Gastrocnemius medialis (tissue), 4 donors: ENCODE results near the gene EIF2S1. TPM values are rescaled to one million over a fixed set of nuclear protein-coding genes. Genes with fewer than 3 reads are reported as not detected.
"Not testable (repeated sequence)": the region's sequence is repeated elsewhere in the genome, so short reads cannot be mapped to it uniquely, and the experiment has no call there.

Experiments
- ATAC-seq, 2 donors: fragments of 150-250 bp; one replicate each; pipeline ENCODE4 v1.9.1; 2016
- DNase-seq, 2 donors: peaks; one replicate each; pipeline ENCODE4 v3.0.0-alpha.2; 2019
- H3K27ac ChIP-seq, 4 donors: fragments of 200-600 bp; sonication (generic); 1 replicate in 1 of 4; 2 replicates in 3 of 4; pipeline ENCODE4 v1.5.1; 2016 to 2018; ENCODE audit warnings: mild to moderate bottlenecking in 2 of 4, moderate library complexity in 1 of 4
- H3K27me3 ChIP-seq, 3 donors: fragments of 200-600 bp; sonication (generic) in 2 of 3; 1 replicate in 1 of 3; 2 replicates in 2 of 3; pipeline versions ENCODE4 v1.5.1 to v1.6.0; 2016 to 2019; ENCODE audit warnings: mild to moderate bottlenecking in 1 of 3, moderate library complexity in 1 of 3
- H3K36me3 ChIP-seq, 2 donors: fragments of 200-600 bp; sonication (generic) in 1 of 2; one replicate each; pipeline ENCODE4 v1.5.1; 2017 to 2018
- H3K4me1 ChIP-seq, 2 donors: fragments of 200-600 bp; sonication (generic) in 1 of 2; one replicate each; pipeline ENCODE4 v1.5.1; 2016 to 2017; ENCODE audit warnings: mild to moderate bottlenecking in 2 of 2
- H3K4me3 ChIP-seq, 4 donors: fragments of 200-600 bp; sonication (generic) in 3 of 4; 1 replicate in 1 of 4; 2 replicates in 3 of 4; pipeline ENCODE4 v1.5.1; 2016 to 2019; ENCODE audit warnings: mild to moderate bottlenecking in 2 of 4
- H3K9me3 ChIP-seq, 3 donors: fragments of 200-600 bp; sonication (generic) in 2 of 3; 1 replicate in 1 of 3; 2 replicates in 2 of 3; pipeline ENCODE4 v1.5.1; 2016 to 2019
- POLR2A ChIP-seq, 2 donors: fragments of 450-650 bp; IDR thresholded peaks; one replicate each; pipeline ENCODE4 v1.6.1; 2017; ENCODE audit warnings: antibody characterized with exemption in 2 of 2, mild to moderate bottlenecking in 2 of 2, moderate library complexity in 2 of 2
- in situ Hi-C, 4 donors: fragments of 200-750 bp; cut with MboI; loops; one replicate each; pipeline versions ENCODE4 v1.15.0 to v1.8.0; 2017; ENCODE audit warnings: low sequenced_read_pairs in 4 of 4
- intact Hi-C: fragments of 100-400 bp; cut with DNase I; formaldehyde crosslinking; loops from one replicate; pipeline ENCODE4 v1.15.1; 2023; ENCODE audit warnings: low total_unique reads
- total RNA-seq, 4 donors: library from RNA; depleted of rRNA; stranded (reverse); fragments of >200 nt; gene quantifications; one replicate each; pipeline versions ENCODE4 v1.1.0 to v1.2.3, GENCODE V29; 2016
- TF ChIP-seq, protein P1 (sequence below), 5 experiments: fragments of 450-650 bp in 3 of 5; fragments of 200-600 bp in 2 of 5; sonication (generic) in 2 of 5; IDR thresholded peaks in 4 of 5; conservative IDR thresholded peaks in 1 of 5; 1 replicate in 4 of 5; 2 replicates in 1 of 5; pipeline ENCODE4 v1.5.1; 2016 to 2019; ENCODE audit warnings: antibody characterized with exemption in 5 of 5, mild to moderate bottlenecking in 3 of 5, moderate library complexity in 3 of 5

EIF2S1 gene
- total RNA-seq, 4 donors from 2014 or later = 87.7 to 164 (median 129) TPM

DNA sequence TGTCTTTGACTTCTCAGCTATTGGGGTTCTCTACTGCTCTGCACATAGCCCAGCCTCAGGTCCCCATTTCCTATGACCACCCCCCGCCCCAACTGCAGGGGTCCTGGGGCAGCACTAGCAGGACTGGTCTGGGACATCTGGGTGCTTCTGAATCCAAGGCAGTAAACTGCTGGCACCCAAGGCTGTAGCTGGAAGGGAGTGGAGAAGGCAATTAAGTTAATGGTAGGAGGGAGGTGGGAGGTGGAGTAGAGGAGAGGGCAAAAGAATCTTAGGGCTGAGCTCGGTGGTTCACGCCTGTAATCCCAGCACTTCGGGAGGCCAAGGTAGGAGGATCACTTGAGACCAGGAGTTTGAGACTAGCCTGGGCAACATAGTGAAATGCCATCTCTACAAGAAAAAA lies 40.3 kb downstream of the EIF2S1 start:
- Histone ChIP-seq H3K27ac (no peak overlapping the region), H3K4me3 (no peak overlapping the region), H3K36me3 (no peaks in the 10 kb centered on the region), H3K27me3 (no peaks in the 10 kb centered on the region), H3K4me1 (no peaks in the 10 kb centered on the region), H3K9me3 (no peaks in the 10 kb centered on the region)
- DNase-seq (no peak), ATAC-seq (no peak)
- TF ChIP-seq, protein P1, sequence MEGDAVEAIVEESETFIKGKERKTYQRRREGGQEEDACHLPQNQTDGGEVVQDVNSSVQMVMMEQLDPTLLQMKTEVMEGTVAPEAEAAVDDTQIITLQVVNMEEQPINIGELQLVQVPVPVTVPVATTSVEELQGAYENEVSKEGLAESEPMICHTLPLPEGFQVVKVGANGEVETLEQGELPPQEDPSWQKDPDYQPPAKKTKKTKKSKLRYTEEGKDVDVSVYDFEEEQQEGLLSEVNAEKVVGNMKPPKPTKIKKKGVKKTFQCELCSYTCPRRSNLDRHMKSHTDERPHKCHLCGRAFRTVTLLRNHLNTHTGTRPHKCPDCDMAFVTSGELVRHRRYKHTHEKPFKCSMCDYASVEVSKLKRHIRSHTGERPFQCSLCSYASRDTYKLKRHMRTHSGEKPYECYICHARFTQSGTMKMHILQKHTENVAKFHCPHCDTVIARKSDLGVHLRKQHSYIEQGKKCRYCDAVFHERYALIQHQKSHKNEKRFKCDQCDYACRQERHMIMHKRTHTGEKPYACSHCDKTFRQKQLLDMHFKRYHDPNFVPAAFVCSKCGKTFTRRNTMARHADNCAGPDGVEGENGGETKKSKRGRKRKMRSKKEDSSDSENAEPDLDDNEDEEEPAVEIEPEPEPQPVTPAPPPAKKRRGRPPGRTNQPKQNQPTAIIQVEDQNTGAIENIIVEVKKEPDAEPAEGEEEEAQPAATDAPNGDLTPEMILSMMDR (IDR thresholded peaks at IDR 0.05 in 4 of 5, conservative IDR thresholded peaks at IDR 0.05 in 1 of 5) = no peak
- no peak for TF ChIP-seq POLR2A (IDR thresholded peaks at IDR 0.05)
- in situ Hi-C loops = no loop called here
- intact Hi-C loops = no loop called here

DNA sequence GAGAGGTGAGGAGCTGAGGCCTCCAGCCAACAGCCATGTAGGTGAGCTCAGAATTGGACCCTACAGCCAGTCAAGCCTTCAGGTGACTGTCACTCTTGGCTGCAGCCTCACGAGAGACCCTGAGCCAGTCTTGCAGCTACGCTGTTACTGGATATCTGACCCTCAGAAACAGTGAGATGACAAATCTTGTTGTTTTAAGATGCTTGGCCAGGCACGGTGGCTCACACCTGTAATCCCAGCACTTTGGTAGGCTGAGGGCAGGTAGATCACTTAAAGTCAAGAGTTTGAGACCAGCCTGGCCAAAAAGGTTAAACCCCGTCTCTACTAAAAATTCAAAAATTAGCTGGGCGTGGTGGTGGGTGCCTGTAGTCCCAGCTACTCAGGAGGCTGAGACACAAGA lies 45.6 kb downstream of the EIF2S1 start:
- no peak for ATAC-seq
- intact Hi-C loops (no loop called here), in situ Hi-C loops (no loop called here)
- no peaks in the 10 kb centered on the region for H3K27me3 ChIP-seq
- no peaks in the 10 kb centered on the region for H3K9me3 ChIP-seq
- H3K27ac ChIP-seq = no peak overlapping the region
- H3K4me3 ChIP-seq = no peak overlapping the region
- no peaks in the 10 kb centered on the region for H3K4me1 ChIP-seq
- no peak for TF ChIP-seq POLR2A (IDR thresholded peaks at IDR 0.05)
- TF ChIP-seq, protein P1 (IDR thresholded peaks at IDR 0.05 in 4 of 5, conservative IDR thresholded peaks at IDR 0.05 in 1 of 5) = no peak
- no peak for DNase-seq
- H3K36me3 ChIP-seq = no peaks in the 10 kb centered on the region

DNA sequence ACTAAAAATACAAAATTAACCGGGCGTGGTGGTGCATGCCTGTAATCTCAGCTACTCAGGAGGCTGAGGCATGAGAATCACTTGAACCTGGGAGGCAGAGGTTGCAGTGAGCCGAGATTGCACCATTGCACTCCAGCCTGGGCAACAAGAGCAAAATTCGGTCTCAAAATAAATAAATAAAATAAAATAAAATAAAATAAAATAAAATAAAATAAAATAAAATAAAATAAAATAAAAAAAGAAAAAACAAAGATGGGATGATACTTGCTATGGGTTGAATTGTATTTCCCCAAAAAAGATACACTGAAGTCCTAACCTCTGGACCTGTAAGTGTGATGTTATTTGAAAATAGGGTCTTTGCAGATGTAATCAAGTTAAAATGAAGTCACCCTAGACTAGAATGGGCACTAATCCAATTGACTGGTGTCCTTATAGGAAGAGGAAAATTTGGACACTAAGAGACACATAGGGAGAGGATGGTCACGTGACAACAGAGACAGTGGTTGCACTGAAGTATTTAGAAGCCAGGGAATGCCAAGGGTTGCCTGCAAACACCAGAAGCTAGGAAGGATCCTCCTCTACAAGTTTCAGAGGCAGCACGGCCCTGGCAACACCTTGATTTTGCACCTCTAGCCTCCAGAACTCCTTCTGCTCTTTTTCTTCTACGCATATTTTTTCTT lies 48.1 kb downstream of the EIF2S1 start:
- H3K27ac ChIP-seq, H3K4me3 ChIP-seq, H3K36me3 ChIP-seq, ATAC-seq, in situ Hi-C loops, DNase-seq, H3K9me3 ChIP-seq, H3K4me1 ChIP-seq, intact Hi-C loops: not testable (repeated sequence)
- H3K27me3 ChIP-seq = peaks cover 13 to 20% (median 13%) of the 10 kb centered on the region in 3 donors

DNA sequence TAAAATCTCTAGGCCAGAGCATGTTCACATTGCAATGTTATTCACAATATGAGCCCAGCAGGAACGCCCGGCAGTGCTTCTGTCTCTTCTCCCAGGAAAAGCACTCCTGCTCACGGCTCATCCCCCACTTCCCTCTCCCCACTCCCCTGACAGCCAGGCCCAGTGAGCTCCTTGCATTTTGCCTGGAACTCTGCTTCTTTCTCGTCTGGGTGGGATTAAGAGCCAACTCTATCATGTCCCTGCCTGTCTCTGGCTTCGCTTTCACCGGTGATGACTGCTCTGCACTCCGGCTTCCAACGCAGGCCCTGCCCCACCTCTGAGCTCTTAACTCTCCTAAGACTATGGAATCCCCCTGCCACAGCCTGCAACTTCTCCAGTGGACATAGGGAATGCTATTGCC lies 49.3 kb downstream of the EIF2S1 start:
- in situ Hi-C loops (no loop called here), intact Hi-C loops (no loop called here)
- H3K27me3 ChIP-seq = peaks cover 13 to 20% (median 13%) of the 10 kb centered on the region in 3 donors

DNA sequence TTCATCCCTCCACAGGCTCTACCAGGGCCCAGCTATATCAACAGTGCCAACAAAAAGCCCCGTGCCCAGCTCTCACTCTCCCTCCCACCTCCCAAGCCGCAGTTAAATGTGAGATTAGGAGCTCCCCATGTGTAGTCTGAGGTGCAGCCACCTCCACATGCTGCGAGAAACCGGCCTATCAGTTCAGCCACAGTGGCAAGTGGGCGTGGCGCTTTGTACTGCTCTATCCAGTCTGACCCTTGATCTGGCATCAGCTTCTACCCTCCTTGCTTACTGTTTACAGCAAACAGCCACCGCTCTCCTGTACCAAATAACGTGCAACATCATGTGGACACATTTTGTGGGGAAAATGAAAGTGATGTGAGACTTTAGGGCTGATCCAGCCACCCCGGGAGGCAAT lies 50.2 kb downstream of the EIF2S1 start:
- H3K36me3 ChIP-seq = no peaks in the 10 kb centered on the region
- peaks cover 13 to 20% (median 13%) of the 10 kb centered on the region in 3 donors for H3K27me3 ChIP-seq
- H3K4me1 ChIP-seq = no peaks in the 10 kb centered on the region
- intact Hi-C loops (no loop called here), in situ Hi-C loops (no loop called here)
- DNase-seq (no peak), ATAC-seq (no peak)
- H3K27ac ChIP-seq = no peak overlapping the region
- no peaks in the 10 kb centered on the region for H3K9me3 ChIP-seq
- TF ChIP-seq, protein P1 (IDR thresholded peaks at IDR 0.05 in 4 of 5, conservative IDR thresholded peaks at IDR 0.05 in 1 of 5) = no peak
- TF ChIP-seq POLR2A (IDR thresholded peaks at IDR 0.05) = no peak
- no peak overlapping the region for H3K4me3 ChIP-seq

More for the DNA sequence above, 49.3 kb downstream of the EIF2S1 start:
- no peaks in the 10 kb centered on the region for H3K36me3 ChIP-seq
- TF ChIP-seq POLR2A (IDR thresholded peaks at IDR 0.05) = no peak
- TF ChIP-seq, protein P1 (IDR thresholded peaks at IDR 0.05 in 4 of 5, conservative IDR thresholded peaks at IDR 0.05 in 1 of 5) = no peak
- no peaks in the 10 kb centered on the region for H3K9me3 ChIP-seq
- ATAC-seq (no peak), DNase-seq (no peak)
- H3K4me3 ChIP-seq = no peak overlapping the region
- H3K4me1 ChIP-seq = no peaks in the 10 kb centered on the region
- no peak overlapping the region for H3K27ac ChIP-seq
